ENCODE results near the gene SEBOX.

Gene SEBOX, protein sequence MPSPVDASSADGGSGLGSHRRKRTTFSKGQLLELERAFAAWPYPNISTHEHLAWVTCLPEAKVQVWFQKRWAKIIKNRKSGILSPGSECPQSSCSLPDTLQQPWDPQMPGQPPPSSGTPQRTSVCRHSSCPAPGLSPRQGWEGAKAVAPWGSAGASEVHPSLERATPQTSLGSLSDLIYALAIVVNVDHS
- 0 reads per million in 9 experiments for total RNA-seq

DNA sequence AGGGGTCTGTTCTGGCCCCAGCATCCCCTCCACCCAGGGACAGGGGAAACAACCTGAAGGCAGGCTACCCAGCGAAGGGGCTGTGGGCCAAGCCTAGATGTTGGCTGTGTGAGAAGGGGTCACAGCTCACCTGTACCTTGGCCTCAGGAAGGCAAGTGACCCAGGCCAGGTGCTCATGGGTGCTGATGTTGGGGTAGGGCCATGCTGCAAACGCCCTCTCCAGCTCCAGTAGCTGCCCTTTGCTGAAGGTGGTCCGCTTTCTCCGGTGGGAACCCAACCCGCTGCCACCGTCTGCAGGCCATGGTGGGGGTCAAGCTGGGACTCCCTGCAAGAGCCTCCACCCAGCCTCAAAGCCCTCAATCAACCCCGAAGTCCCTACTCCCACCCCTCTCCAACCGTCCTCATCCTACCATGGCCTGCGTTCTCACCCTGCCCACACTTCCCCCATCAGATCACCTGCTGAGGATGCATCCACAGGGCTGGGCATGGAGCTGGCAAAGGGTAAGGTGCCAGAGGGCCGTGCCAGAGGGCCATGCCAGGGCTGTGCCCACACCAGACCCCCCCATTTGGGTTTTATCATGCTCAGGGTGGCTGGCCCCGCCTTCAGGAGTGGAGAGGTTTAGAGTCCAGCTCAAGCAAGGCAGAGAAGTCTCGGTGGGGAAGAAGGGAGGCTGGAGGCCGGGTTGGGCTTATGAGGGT is at the start of gene SEBOX:
SEBOX (minus strand) TSS at position 535 of the 699 bp plus-strand sequence; CDS start at position 487, 48 bp downstream.
- Mint-ChIP-seq H3K4me3 (no peak within 1 kb of the TSS), H3K9me3 (no peaks in the 10 kb centered on the region), H3K4me1 (ENCODE audit: low read depth in 2 of 2) (no peaks in the 10 kb centered on the region), H3K27ac (no peak within 1 kb of the TSS), H3K27me3 (no peaks in the 10 kb centered on the region), H3K36me3 (ENCODE audit: insufficient read depth) (peaks cover 35% of the 10 kb centered on the region)
- DNase-seq, result no peak
- no peak for ATAC-seq (replicated peaks)

DNA sequence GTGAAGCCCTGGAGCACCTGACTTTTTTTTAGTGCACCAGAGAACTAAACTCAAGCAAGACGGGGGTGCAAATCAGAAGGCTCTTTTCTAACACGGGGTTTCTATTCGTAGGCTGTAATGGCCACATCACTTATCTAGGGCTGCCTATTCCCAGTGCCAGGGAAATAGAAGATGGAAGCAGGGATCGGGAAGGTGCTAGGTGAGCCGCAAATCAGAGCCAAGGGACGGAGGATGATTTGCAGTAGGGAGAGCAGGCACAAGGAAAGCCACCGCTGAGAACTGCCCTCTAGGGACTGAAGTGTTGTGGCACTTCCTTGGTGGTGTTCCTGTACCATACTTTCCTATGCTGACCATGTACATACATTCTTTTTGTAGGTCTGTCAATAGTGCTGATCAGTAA is 48.8 kb upstream of the SEBOX start:
- no peaks in the 10 kb centered on the region for H3K9me3 Mint-ChIP-seq
- no peak overlapping the region for H3K4me3 Mint-ChIP-seq
- no peak overlapping the region for H3K27ac Mint-ChIP-seq
- peaks cover 5 to 7% of the 10 kb centered on the region in 2 donors for H3K4me1 Mint-ChIP-seq (ENCODE audit: low read depth in 2 of 2)
- ATAC-seq (replicated peaks) (no peak), DNase-seq (no peak)
- peaks cover 3% of the 10 kb centered on the region for H3K36me3 Mint-ChIP-seq (ENCODE audit: insufficient read depth)
- peaks cover 6 to 38% of the 10 kb centered on the region in 2 donors for H3K27me3 Mint-ChIP-seq

DNA sequence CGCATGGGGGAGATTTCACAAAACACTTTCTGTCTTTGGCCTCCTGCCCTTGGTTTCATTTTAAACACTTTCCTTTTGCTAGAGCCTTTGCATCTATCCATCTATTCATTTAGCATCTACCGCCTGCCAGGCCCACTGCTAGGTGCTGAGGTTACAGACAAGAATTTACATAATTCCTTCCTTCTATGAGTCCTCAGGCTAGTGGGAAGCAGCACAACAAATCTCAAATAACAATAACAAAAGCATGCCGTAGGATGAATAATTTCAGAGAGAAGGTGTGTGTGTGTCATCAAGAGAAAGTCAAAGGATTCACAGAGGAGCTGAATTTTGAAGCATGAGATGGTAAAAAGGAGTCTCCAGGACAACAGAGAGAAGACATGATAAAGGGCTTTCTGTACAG is 47.1 kb upstream of the SEBOX start:
- Mint-ChIP-seq H3K4me3 (no peak overlapping the region), H3K27me3 (peaks cover 23 to 54% of the 10 kb centered on the region in 2 donors), H3K27ac (no peak overlapping the region), H3K36me3 (ENCODE audit: insufficient read depth) (peaks cover 3% of the 10 kb centered on the region), H3K9me3 (no peaks in the 10 kb centered on the region), H3K4me1 (ENCODE audit: low read depth in 2 of 2) (peaks cover 5 to 7% of the 10 kb centered on the region in 2 donors)
- no peak for ATAC-seq (replicated peaks)
- no peak for DNase-seq

DNA sequence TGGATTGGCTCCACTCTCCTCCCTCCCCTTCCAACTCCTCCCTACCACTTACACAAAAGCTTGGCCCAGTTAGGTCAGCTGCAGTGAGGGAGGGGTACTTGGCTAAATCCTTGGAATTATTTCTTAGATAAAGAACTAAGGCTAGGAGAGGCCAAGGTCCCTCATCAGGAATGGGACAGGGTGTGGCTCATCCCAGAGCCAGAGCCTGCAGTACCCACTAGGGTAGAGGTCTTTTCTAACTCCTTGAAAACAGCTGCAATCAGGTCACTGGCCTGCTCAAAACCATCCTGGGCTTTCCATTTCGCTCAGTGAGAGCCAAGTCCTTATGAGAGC is 42.9 kb upstream of the SEBOX start:
- Mint-ChIP-seq H3K9me3 (no peaks in the 10 kb centered on the region), H3K4me1 (ENCODE audit: low read depth in 2 of 2) (peaks cover 0 to 6% of the 10 kb centered on the region in 2 donors), H3K4me3 (no peak overlapping the region), H3K27me3 (peaks cover 17 to 20% of the 10 kb centered on the region in 2 donors), H3K27ac (no peak overlapping the region), H3K36me3 (ENCODE audit: insufficient read depth) (peaks cover 3% of the 10 kb centered on the region)
- no peak for ATAC-seq (replicated peaks)
- DNase-seq, result no peak

DNA sequence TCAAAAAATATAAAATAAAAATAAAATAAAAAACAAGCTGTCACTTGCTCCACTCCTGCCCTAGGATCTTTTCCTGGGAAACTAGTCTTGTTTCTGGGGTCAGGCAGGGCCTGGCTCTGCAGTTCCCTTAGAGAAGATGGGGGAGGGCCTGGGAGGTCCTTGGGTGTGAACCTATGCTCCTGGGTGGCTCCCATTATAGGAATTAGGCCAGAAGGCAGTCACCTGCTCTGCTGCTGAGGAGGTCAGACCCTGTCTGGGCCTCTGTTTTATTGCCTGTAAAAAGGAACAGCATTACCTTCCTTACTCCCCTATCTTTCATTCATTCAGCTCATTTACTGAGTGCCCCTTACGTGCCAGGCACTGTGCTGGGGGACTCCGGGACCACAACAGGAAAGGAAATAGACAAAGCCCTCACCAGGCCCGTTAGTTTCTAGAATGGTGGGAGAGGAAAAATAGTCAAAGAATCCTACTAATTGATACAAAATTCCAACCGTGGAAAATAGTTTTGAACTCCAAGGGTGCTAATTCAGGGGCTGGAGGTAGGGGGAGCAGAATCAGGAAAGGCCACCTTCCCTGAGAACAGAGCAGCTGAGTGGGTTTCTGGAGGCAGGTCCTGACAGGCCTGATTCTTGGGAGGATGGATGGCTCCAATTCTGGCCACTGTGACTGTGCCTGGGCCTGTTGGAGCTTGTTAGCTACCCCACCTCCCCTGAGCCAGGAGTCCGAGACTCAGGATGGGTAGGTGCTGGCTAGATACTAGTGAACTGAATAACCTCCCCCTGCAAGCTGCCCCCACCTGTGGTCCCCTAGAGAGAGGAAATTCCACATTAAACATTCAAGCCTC is 42.4 kb upstream of the SEBOX start:
- no peak overlapping the region for H3K27ac Mint-ChIP-seq
- no peak for ATAC-seq (replicated peaks)
- no peaks in the 10 kb centered on the region for H3K9me3 Mint-ChIP-seq
- no peak for DNase-seq
- no peak overlapping the region for H3K4me3 Mint-ChIP-seq
- peaks cover 17 to 20% of the 10 kb centered on the region in 2 donors for H3K27me3 Mint-ChIP-seq
- H3K4me1 Mint-ChIP-seq (ENCODE audit: low read depth in 2 of 2), result peaks cover 0 to 6% of the 10 kb centered on the region in 2 donors
- H3K36me3 Mint-ChIP-seq (ENCODE audit: insufficient read depth), result peaks cover 3% of the 10 kb centered on the region

DNA sequence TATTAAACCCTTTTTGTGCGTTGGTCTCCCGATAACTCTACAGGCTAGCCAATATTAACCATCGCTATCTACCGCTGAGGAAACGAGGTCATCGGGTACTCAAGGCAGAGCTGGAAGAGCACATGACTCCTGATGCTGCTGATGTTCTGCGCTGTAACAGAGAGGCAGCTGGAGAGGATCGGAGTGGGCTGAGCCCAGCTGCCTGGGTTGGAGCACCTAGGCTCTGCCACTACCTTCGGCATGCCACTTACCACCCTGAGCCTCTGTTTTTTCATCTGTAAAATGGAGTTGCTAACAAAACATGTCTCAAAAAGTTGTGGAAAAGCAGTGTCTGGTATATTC is 41.4 kb upstream of the SEBOX start:
- ATAC-seq (replicated peaks) (peak; percentile 27), DNase-seq (no peak)
- Mint-ChIP-seq H3K9me3 (no peaks in the 10 kb centered on the region), H3K27me3 (peaks cover 17 to 20% of the 10 kb centered on the region in 2 donors), H3K4me1 (ENCODE audit: low read depth in 2 of 2) (peaks cover 0 to 9% of the 10 kb centered on the region in 2 donors), H3K4me3 (peak overlapping the region; percentile 64 to 74), H3K36me3 (ENCODE audit: insufficient read depth) (peaks cover 3% of the 10 kb centered on the region), H3K27ac (no peak overlapping the region)

DNA sequence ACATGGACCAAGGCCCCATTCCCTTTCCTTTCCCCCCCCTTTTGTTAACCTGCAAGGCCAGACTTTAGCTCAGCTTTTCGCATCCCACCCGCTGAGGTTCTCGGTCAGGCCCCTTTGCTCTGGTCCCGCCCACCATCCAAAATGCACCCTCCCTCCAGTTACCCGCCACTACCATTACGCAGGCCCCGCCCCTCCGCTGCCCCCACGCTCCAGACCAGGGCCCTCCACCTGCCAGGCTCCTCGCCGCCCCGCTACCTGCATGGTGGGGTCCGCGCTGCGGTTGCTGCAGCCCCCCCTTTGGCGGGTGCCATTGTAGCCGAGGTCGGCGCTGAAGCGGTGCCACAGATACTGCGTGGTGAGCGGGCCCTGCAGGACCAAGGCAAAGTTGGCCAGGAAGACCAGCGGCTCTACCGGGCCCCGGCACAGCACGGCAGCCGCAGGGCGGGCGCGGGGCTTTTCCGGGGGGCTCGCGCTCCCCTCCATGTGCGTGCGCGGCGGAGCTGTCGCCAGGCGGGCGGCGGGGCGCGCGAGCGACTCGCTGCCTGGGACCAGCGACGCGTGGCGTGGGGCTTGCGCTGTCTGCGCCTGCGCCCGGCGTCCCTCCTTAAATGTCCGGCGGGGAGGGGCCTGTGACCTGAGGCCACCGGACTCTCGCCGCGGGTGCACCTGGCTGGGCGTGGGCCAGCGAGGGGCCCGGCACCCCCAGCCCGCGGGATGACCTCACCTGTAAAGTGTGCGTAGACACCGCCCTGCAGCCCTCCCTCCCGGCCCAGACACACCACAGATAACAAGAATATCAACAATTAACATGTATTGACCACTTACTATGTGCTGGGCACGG is 40.9 kb upstream of the SEBOX start, which contains the start of gene SLC46A1:
SLC46A1 (minus strand) TSS at position 581 of the 841 bp plus-strand sequence; CDS start at position 483, 98 bp downstream.
- Mint-ChIP-seq H3K36me3 (ENCODE audit: insufficient read depth) (peaks cover 3% of the 10 kb centered on the region), H3K9me3 (no peaks in the 10 kb centered on the region), H3K4me1 (ENCODE audit: low read depth in 2 of 2) (peaks cover 0 to 9% of the 10 kb centered on the region in 2 donors), H3K4me3 (peak within 1 kb of the TSS; percentile 73 to 74), H3K27me3 (peaks cover 17 to 20% of the 10 kb centered on the region in 2 donors), H3K27ac (peak within 1 kb of the TSS in 1 of 2 donors; percentile 72)
- peak; percentile 66 for ATAC-seq (replicated peaks)
- peak in 2 of 3 experiments; percentile 11 to 13 for DNase-seq

DNA sequence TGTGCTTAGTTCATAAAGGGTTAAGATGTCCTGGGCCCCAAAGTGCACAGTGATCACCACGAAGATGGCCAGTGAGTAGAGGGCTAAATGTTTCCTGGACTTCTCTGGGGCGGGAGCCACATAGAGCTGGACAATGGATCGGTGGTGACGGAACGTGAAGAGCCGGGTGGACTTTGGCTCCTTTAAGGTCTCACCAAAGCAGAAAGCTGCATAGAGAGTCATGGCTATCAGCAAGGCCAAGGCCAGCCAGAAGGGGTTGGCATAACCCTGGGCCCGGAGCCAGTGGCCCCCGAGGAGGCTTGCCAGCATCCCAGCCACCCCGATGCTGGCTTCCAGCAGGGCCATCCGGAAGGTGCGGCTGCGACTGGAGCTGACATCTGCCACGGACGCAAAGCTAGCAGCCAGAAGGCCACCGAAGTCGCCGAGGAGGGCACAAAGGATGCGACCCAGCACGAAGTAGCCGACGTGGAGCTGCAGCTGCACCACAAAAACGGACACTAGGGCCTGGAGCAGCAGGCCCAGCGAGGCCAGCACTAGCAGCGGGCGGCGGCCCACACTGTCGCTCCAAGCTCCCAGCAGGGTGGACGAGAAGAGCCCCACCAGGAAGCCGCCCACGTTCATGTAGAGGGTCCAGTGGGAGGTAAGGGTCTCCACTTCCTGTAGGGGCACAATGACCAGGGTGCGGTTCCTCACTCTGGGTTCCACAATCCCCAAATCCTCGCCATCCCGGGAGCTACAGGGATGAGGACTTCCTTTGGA is 40.0 kb upstream of the SEBOX start:
- no peaks in the 10 kb centered on the region for H3K9me3 Mint-ChIP-seq
- peak overlapping the region in 1 of 2 donors; percentile 72 for H3K27ac Mint-ChIP-seq
- peaks cover 17 to 20% of the 10 kb centered on the region in 2 donors for H3K27me3 Mint-ChIP-seq
- no peak for DNase-seq
- peaks cover 0 to 9% of the 10 kb centered on the region in 2 donors for H3K4me1 Mint-ChIP-seq (ENCODE audit: low read depth in 2 of 2)
- no peak for ATAC-seq (replicated peaks)
- peaks cover 3% of the 10 kb centered on the region for H3K36me3 Mint-ChIP-seq (ENCODE audit: insufficient read depth)
- H3K4me3 Mint-ChIP-seq, result peak overlapping the region; percentile 73 to 74

DNA sequence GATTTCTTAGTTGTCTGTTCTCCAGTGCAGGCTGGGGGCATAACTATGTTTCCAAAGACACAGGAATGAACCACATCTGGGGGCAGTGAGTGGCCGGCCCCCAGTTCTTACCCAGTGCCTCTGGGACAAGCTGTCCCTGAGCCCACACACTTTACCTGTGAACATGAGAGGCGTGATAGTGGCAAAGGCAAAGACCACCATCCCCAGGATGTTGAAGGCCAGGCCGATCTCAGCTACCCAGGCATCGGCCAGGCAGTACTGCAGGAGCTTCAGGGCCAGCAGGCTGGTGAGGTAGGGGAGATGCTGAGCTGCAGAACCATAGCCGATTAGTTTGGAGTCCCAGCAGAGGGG is 39.4 kb upstream of the SEBOX start:
- Mint-ChIP-seq H3K4me3 (peak overlapping the region in 1 of 2 donors; percentile 74), H3K36me3 (ENCODE audit: insufficient read depth) (peaks cover 3% of the 10 kb centered on the region), H3K27me3 (peaks cover 17 to 20% of the 10 kb centered on the region in 2 donors), H3K4me1 (ENCODE audit: low read depth in 2 of 2) (peaks cover 0 to 9% of the 10 kb centered on the region in 2 donors), H3K9me3 (no peaks in the 10 kb centered on the region), H3K27ac (no peak overlapping the region)
- ATAC-seq (replicated peaks), result no peak
- DNase-seq, result no peak

DNA sequence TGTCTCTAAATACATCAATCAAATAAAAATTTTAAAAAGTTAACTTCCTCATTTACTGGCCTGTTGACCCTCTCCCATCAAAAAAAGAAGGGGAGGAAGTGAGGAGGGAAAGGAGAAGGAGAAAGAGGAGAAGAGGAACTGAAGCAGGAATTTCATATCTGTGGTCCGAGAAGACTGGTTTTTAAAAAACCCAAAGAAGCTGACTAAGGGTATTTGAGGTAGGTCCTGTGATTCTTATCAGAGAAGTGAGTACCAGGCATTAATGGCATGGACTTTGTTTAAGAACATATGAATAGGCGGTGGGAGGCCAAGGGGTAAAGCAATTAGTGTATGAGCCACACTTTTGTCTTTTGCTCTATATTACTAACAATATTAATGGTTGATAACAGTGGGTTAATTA is 39.0 kb upstream of the SEBOX start:
- Mint-ChIP-seq H3K4me3 (peak overlapping the region; percentile 55 to 74), H3K27me3 (peaks cover 17 to 20% of the 10 kb centered on the region in 2 donors), H3K36me3 (ENCODE audit: insufficient read depth) (peaks cover 3% of the 10 kb centered on the region), H3K9me3 (no peaks in the 10 kb centered on the region), H3K4me1 (ENCODE audit: low read depth in 2 of 2) (peaks cover 0 to 9% of the 10 kb centered on the region in 2 donors), H3K27ac (no peak overlapping the region)
- DNase-seq, result no peak
- no peak for ATAC-seq (replicated peaks)

DNA sequence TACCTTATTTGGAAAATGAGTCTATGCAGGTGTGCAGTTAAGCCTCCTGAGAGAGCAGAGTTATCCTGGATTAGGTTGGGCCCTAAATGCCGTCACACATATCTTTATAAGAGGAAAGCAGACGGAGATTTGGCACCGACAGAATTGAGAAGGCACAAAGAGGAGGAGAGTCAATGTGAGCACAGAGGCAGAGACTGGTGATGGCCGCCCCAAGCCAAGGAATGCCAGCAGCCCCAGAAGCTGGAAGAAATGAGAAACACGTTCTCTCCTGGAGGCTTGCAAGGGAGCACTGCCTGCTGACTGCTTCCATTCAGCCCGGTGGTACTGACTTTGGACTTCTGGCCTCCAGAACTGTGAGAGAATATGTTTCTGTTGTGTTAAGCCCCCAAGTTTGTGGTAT is 37.8 kb upstream of the SEBOX start:
- H3K27me3 Mint-ChIP-seq, result peaks cover 7 to 9% of the 10 kb centered on the region in 2 donors
- no peak overlapping the region for H3K4me3 Mint-ChIP-seq
- H3K27ac Mint-ChIP-seq, result no peak overlapping the region

DNA sequence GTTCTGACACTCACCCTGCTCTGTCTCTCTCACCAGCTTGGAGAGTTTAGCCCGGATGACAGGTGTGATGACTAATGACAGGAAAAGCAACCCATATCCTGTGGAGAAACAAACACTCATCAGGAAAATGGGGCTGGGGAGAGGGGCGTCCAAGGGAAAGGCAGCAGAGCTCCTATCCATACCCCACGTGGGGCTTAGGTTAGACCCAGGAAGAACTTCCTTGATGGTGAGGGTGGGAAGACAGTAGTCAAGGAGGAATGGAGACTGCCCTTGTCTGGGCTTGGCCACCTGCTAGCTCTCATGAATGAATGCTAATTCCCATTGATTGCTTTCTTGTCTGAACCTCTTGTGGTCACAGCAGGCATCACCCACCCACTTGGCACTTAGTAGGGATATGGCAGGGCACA is 37.2 kb upstream of the SEBOX start:
- Mint-ChIP-seq H3K27me3 (peaks cover 1 to 3% of the 10 kb centered on the region in 2 donors), H3K9me3 (no peaks in the 10 kb centered on the region), H3K27ac (peak overlapping the region; percentile 9 to 60), H3K36me3 (ENCODE audit: insufficient read depth) (peaks cover 3% of the 10 kb centered on the region), H3K4me1 (ENCODE audit: low read depth in 2 of 2) (peaks cover 0 to 9% of the 10 kb centered on the region in 2 donors), H3K4me3 (no peak overlapping the region)
- no peak for DNase-seq
- ATAC-seq (replicated peaks), result no peak

More for the DNA sequence above, 37.8 kb upstream of the SEBOX start:
- Mint-ChIP-seq H3K9me3 (no peaks in the 10 kb centered on the region), H3K36me3 (ENCODE audit: insufficient read depth) (peaks cover 3% of the 10 kb centered on the region), H3K4me1 (ENCODE audit: low read depth in 2 of 2) (peaks cover 0 to 9% of the 10 kb centered on the region in 2 donors)
- ATAC-seq (replicated peaks), result no peak
- no peak for DNase-seq

All from effector memory CD8-positive, alpha-beta T cell (primary cell).